Ishikawa (cell line): ENCODE measurements around the gene CACNA1C.

Experiments used
- CEBPB ChIP-seq: IDR thresholded peaks from 2 replicates; pipeline ENCODE4 v1.6.1; 2012
- CREB1 ChIP-seq: IDR thresholded peaks from 2 replicates; pipeline ENCODE4 v1.6.1; 2012; ENCODE audit warnings: low read depth
- EGR1 ChIP-seq: IDR thresholded peaks from 2 replicates; pipeline ENCODE4 v1.6.1; 2012
- EP300 ChIP-seq: IDR thresholded peaks from 2 replicates; pipeline ENCODE4 v1.6.1; 2012; ENCODE audit warnings: borderline replicate concordance
- FOXM1 ChIP-seq: IDR thresholded peaks from 2 replicates; pipeline ENCODE4 v1.6.1; 2012; ENCODE audit warnings: low read depth, borderline replicate concordance
- MAX ChIP-seq: IDR thresholded peaks from 2 replicates; pipeline ENCODE4 v1.6.1; 2012
- NFIC ChIP-seq: IDR thresholded peaks from 2 replicates; pipeline ENCODE4 v1.6.1; 2012
- RAD21 ChIP-seq: IDR thresholded peaks from 2 replicates; pipeline ENCODE4 v1.6.1; 2012; ENCODE audit warnings: low read depth
- REST ChIP-seq: IDR thresholded peaks from 2 replicates; pipeline ENCODE4 v1.6.1; 2012; ENCODE audit warnings: low read depth, mild to moderate bottlenecking
- TAF1 ChIP-seq: IDR thresholded peaks from 2 replicates; pipeline ENCODE4 v1.6.1; 2012; ENCODE audit warnings: low read depth, mild to moderate bottlenecking
- TCF12 ChIP-seq: IDR thresholded peaks from 2 replicates; pipeline ENCODE4 v1.6.1; 2012; ENCODE audit warnings: low read depth
- TEAD4 ChIP-seq: IDR thresholded peaks from 2 replicates; pipeline ENCODE4 v1.6.1; 2012
- USF1 ChIP-seq: IDR thresholded peaks from 2 replicates; pipeline ENCODE4 v1.6.1; 2012
- YY1 ChIP-seq: IDR thresholded peaks from 2 replicates; pipeline ENCODE4 v1.6.1; 2012; ENCODE audit warnings: low read depth
- ZBTB7A ChIP-seq: IDR thresholded peaks from 2 replicates; pipeline ENCODE4 v1.6.1; 2012; ENCODE audit warnings: low read depth

CACNA1C gene

DNA sequence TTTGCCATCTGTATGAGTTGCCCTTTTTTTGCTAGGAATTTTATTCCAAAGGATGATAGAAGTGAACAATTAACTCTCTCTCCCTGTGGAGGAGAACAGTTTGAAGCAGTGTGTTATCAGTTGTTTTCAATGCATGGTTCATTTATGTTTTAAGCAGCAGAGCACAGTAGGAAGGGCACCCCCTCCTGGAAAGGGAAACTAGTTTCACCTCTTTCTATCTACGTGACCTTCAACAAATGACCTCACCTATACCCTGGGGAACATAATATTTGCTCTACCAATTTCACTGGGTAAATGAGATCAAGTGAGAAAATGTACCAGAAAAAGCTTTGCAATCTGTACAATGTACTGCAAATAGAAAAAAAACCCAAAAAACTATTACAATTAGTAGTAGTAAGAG, 43.2 kb upstream of the CACNA1C start:
- TF ChIP-seq CEBPB (no peak), EGR1 (no peak), TCF12 (no peak), TAF1 (no peak), TEAD4 (no peak), REST (no peak), FOXM1 (no peak)

DNA sequence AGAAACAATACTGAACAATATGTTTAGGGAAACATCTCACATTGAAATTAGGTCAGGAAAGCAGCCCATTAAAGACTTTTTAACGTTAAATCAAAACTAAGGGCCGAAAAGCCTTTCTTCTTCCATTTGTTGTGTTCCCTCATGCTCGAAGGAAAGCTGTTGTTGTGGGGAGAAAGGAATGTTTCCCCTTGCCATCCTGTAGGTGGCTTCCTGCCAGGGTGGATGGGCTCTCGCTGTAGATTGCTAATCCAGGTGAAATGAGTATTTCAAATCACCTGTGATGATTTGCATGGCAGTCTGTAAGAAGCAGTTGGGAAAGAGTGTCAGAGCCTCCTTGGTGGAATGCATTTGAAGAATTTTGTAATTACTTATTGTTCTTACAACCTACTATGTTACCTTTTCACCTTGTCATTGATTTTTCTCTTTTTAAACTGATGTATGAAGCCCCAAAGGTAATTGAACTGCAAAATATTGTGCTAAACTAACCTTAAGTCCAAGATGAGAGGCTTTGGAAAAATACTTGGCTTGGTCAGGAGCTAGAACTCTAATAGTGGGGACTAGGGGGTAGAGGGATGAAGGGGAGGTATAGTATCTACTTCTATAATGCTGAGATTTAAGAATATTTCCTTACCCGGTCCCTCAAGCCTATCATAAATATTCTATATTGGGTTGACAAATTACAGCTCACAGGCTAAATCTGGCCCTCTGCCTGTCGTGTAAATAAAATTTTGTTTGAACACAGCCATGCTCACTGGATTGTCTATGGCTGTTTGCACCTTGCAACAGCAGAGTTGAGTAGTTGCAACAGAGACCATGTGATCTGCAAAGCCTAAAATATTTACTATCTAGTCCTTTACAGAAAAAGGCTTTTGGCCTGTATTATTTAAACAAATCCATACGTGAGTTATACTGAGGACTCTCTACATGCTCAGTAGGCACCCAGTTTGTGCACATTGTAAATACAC, 40.9 kb upstream of the CACNA1C start:
- TF ChIP-seq CREB1 (no peak), YY1 (no peak), ZBTB7A (no peak), TAF1 (no peak), EGR1 (no peak), MAX (no peak), FOXM1 (no peak), TEAD4 (no peak), TCF12 (no peak)

DNA sequence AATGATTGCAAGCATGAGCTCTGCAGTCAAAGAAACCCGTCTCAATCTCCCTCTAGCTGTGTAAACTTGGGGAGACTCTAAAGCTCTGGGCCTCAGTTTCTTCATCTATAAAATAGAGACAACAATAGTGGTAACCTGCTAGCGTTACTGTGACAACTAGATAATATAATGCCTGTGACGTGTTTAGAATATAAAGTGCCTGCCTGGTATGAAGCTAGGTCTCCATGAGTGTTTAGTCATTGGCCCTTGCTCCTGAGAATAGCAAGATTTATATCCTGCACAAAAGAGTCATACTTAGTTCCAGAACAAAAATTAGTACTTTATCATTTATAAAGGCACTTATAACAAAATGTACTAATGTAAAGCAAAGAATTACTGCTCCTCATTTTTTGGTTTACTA, 39.7 kb upstream of the CACNA1C start:
- TF ChIP-seq EP300 (no peak), EGR1 (no peak), TEAD4 (no peak), RAD21 (no peak), REST (no peak), CEBPB (no peak), CREB1 (no peak), TAF1 (no peak), MAX (no peak), FOXM1 (no peak), NFIC (no peak), ZBTB7A (no peak), YY1 (no peak), USF1 (no peak), TCF12 (no peak)

DNA sequence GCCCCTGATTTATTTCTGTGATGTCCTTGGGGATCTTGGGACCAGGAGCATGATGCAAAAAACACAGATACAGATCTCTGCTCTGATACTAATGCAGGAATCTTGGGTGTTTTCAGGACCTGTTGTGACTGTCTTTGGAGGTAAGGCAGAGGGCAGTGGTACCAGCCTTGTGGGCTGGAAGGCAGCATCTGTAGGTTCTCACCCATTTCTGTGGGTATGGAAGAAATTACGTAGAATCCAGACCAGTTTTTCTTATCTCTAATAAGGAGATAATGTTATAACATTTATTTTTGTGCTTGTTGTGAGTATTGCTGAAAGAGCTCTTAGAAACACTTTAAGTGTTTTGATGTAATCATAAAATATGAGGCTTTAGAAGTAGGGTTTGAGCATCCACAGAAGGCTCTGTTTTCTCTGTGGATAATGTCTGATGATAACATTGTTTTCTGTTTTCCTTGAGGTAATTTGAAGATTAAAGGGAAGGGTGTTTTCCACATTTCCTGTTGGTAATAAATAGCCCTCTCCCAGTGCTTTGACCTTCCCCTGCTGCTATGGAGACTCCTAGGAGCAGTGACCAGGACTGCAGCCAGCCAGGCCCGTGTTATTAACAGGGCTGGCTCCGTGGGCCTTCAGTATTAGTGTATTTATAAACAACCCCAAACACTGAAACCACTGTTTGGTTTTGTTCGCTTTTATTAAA, 39.1 kb upstream of the CACNA1C start:
- TF ChIP-seq MAX (no peak), RAD21 (no peak), TAF1 (no peak), TCF12 (no peak), EP300 (no peak), USF1 (no peak)

GRCh38 chr12:2014231-2014630, 38.6 kb upstream of the CACNA1C start:
- TF ChIP-seq REST (no peak), ZBTB7A (no peak), EP300 (no peak), USF1 (no peak), TEAD4 (no peak), TCF12 (no peak), EGR1 (no peak), CEBPB (no peak), FOXM1 (no peak), YY1 (no peak), MAX (no peak), TAF1 (no peak), RAD21 (no peak), NFIC (no peak), CREB1 (no peak)
